GM21515 (cell line): ENCODE results near the gene STRA8.

Experiments
- ATAC-seq: cut with Tn5 transposase; IDR thresholded peaks from one replicate; pipeline ENCODE4 v1.9.1; 2021; ENCODE audit not compliant: unreplicated experiment

STRA8 gene, protein sequence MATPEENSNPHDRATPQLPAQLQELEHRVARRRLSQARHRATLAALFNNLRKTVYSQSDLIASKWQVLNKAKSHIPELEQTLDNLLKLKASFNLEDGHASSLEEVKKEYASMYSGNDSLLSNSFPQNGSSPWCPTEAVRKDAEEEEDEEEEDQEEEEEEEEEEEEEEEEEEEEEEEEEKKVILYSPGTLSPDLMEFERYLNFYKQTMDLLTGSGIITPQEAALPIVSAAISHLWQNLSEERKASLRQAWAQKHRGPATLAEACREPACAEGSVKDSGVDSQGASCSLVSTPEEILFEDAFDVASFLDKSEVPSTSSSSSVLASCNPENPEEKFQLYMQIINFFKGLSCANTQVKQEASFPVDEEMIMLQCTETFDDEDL

DNA sequence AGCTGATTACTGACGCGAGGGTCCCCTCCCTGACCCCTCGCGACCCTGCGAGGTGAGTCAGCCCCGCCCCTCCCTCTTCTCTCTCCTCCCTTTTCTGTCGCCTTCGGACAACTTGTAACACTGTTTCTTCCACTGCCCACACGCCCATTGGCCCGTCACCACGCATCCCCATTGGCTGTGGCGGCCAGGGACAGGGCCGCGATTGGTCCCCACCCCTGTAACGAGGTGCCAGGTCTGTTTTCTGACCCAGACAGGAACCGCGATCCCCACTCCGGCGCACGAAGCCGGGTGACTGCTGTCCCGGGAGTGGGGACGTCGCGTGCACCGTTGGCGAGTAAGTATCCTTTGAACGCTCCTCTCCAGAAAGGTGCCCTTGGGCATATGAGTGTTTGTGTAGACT, at the start of gene STRA8:
TSS of gene STRA8 (plus strand) at position 269 of the 400 bp plus-strand sequence. CDS start 6,687 bp downstream, outside the sequence.
- no peak for ATAC-seq

DNA sequence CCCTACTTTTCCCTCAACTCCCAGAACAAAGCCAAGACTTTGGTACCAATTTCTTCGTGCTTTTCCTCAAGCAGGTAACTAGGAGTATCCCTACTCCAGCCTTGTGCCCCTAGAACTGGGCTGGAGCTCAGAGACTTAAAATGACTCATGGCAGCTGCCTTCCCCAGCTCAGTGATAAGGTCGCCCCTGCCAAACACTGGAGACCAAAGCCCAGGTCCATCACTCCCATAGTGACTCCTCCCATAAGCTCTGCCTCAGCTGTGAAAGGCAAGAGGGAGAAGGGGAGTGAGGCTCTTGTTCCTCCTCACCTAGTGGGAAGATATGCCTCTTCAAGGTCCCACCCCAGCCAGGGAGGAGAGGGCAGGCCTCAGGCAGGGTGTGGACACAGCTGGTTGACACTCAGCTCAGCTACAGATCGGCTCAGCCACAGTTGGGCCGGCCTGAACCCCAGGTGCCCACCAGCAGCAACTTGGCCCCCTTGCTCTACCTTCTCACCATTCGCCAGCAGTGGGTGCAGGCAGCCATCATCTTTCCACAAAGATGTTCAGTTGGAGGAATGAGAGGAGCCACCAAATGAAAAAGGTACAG, 49.3 kb upstream of the STRA8 start:
- ATAC-seq = no peak

GRCh38 chr7:135185471-135186260, 48.0 kb upstream of the STRA8 start:
- no peak for ATAC-seq

DNA sequence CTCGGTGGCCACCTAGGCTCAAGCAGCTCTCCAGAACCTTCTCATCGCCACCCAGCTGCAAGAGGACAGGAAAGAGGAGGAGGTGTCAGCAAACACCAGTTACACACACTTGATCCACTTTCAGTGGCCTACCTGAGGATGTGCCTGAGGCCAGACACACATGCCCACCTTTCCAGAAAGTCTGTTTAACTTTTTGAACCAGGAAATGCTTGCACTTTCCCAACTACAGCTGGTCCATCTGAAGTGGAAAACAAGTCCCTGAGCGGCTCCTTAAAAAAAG, 47.4 kb upstream of the STRA8 start:
- no peak for ATAC-seq

DNA sequence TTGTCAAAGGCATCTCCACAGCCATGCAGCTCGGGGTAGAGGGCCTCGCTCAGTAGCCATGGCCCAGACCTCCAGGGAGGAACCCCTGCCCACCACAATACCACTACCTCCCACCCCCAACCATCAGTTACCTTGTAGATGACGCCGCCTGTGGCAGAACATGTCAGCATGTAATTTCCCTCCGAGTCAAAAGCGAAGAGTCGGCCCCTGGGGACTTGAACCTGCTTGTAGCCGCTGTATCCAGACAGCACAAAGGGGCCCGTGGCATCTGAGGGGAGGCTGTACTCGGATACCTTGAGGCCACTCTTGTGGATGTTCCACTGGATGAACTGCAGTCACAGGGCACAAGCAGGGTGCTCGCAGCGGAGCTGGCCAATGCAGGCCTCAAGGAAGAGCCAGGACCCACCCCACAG, 46.8 kb upstream of the STRA8 start:
- ATAC-seq = peak; percentile 52

DNA sequence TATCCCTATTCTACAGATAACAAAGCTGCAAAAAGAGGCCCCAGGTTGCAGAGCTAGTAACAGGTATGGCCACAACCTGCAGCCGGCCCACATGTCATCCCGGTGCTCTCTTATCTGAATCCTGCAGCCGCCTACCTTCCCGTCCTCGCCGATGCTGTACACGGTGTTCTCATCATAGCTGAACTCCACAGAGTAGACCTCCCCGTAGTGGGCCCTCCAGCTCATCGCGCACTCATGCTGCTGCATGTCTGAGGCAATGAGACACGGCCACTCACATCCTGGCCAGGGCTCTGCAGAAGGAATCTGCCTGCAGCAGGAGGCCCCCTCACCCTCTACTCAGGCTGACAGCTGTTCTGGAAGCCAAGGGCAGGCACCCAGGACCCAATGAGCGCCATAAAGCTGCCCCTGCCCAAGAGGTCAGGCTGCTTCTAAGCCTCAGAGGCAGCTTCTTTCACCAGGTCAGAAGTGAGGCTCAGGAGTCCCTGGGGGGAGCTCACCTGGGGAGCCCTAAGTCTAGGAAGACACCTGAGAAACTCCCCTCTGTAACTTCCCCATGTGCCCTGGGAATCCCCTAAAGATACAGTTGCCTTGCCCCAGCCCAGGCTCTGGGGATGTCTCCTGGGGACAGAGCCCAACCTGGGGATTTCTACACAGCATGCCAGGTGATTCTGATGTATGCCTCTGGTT, 45.2 kb upstream of the STRA8 start:
- ATAC-seq = no peak

DNA sequence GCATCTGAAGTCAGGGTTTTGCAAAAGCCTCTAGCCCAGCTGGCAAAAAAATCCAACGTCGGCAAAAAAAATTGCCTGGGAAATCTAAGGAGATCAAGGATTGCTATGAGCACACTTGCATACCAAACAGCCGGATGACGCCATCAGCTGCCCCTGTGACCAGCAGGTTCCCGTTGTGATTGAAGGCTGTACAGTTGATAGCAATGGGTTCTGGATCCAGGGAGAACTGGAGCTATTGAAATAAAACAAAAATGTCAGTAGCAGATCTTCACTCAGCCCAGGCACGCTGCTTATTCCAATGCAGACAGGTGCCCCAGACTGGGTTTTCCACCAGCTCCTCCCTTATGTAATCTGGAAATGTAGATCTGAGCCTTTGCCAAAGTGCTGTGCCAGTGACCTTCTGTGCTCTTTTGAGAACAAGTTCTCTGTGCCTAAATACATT, 44.4 kb upstream of the STRA8 start:
- no peak for ATAC-seq

DNA sequence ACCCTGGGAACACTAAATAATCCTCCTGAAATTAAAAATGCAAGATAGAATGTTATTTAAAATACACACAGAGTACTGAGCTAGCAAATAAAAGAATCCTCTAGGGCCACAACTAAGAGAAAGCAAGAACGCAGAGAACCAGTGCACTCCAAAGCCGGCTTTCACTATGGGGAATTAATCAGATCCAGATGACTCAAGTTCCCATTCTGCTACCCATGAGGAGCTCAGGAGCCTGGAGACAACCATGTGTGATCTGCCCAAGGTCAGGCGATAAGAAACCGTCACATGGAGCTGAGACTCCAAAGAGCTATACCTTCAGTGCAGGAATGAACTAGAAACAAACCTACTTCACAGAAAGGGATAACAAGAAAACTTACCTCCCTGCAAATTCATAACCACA, 43.7 kb upstream of the STRA8 start:
- no peak for ATAC-seq

GRCh38 chr7:135190703-135191102, 42.9 kb upstream of the STRA8 start:
- no peak for ATAC-seq

GRCh38 chr7:135192914-135193536, 40.6 kb upstream of the STRA8 start:
- ATAC-seq = no peak

- ATAC-seq = no peak
Measured at GRCh38 chr7:135193615-135194081, 40.0 kb upstream of the STRA8 start.

GRCh38 chr7:135194494-135195095, 39.0 kb upstream of the STRA8 start:
- no peak for ATAC-seq

DNA sequence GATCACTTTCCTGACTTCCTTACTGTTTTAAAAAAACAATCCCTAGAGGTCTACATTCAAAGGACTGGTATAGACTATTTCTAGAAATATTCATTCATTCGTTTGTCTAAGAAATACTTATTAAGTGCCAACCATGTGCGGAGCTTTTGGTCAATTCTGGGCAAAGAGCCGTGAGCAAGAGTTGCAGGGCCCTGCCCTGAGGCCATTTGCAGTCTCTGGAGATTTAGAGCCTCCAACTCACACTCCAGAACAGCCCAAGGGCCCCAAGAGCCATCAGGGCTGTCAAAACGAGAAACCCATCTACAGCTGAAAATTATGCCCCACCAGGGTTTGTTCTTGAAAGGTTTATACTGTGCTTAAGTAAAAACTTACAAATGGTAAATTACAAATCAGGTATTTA, 38.5 kb upstream of the STRA8 start:
- no peak for ATAC-seq

- no peak for ATAC-seq
Measured at GRCh38 chr7:135195968-135196629, 37.5 kb upstream of the STRA8 start.

GRCh38 chr7:135197343-135197742, 36.3 kb upstream of the STRA8 start:
- no peak for ATAC-seq

- no peak for ATAC-seq
Measured at GRCh38 chr7:135197906-135198655, 35.6 kb upstream of the STRA8 start.

- ATAC-seq = no peak
Measured at GRCh38 chr7:135199439-135199838, 34.2 kb upstream of the STRA8 start.

GRCh38 chr7:135200821-135201331, 32.8 kb upstream of the STRA8 start:
- no peak for ATAC-seq

GRCh38 chr7:135201350-135201749, 32.3 kb upstream of the STRA8 start:
- ATAC-seq = no peak
